GM12878 (cell line): Measurements from ENCODE around the gene PDZK1. TPM values are rescaled to one million over a fixed set of nuclear protein-coding genes. Genes with fewer than 3 reads are reported as not detected.
"Not testable (repeated sequence)": the region's sequence is repeated elsewhere in the genome, so short reads cannot be mapped to it uniquely, and the experiment has no call there.

Source experiments
- ATAC-seq: fragments of 200-7000 bp; cut with Tn5 transposase; 3 replicates; pipeline ENCODE4 v1.9.1; 2020; ENCODE audit warnings: mild to moderate bottlenecking, moderate library complexity
- BruUV-seq: library from RNA; stranded (reverse); fragments of 400-500 nt; replicated peaks from 2 replicates; lab custom pipeline; 2021; lab: Mats Ljungman, UMichigan
- CTCF ChIA-PET: fragments of 300-600 bp; sonication (Branson Sonifier 250); formaldehyde crosslinking; extraction: SDS; loops from one replicate; lab custom pipeline; 2021; ENCODE audit warnings: inconsistent platforms; lab: Yijun Ruan, JAX
- POLR2A ChIA-PET: fragments of 350-600 bp; formaldehyde crosslinking; extraction: SDS; loops from one replicate; lab custom pipeline; 2021; ENCODE audit warnings: inconsistent platforms; lab: Charles Lee
- RAD21 ChIA-PET: fragments of 300-600 bp; sonication (Branson Sonifier 250); formaldehyde crosslinking; loops from one replicate; lab custom pipeline; 2023; ENCODE audit warnings: antibody characterized with exemption; ENCODE audit not compliant: unreplicated experiment; lab: Charles Lee
- SMC1A ChIA-PET: fragments of 300-600 bp; sonication (Branson Sonifier 250); formaldehyde crosslinking; loops from one replicate; lab custom pipeline; 2023; ENCODE audit not compliant: unreplicated experiment, uncharacterized antibody; lab: Charles Lee
- DNase-seq: peaks from one replicate; pipeline ENCODE4 v3.0.0-alpha.2; 2011; ENCODE audit warnings: low read depth, low spot score
- FAIRE-seq: peaks from 3 replicates; lab custom pipeline; 2011; peaks lifted over from hg19 to GRCh38; lab: Jason Lieb, UNC
- H2AFZ ChIP-seq: 2 replicates; pipeline ENCODE4 v1.6.0; 2011; ENCODE audit warnings: low read depth, low read length, control low read depth; ENCODE audit not compliant: control insufficient read depth
- H3K27ac ChIP-seq: 2 replicates; pipeline ENCODE4 v1.5.1; 2011; ENCODE audit warnings: control low read depth; ENCODE audit not compliant: control insufficient read depth, insufficient read depth
- H3K27me3 ChIP-seq, 2 experiments: replicated peaks in 1 of 2; 2 replicates each; pipeline versions ENCODE4 v1.6.0 to v1.6.1; 2011; ENCODE audit warnings: low read length in 1 of 2; ENCODE audit not compliant: control insufficient read depth in 2 of 2, insufficient read depth in 2 of 2
- H3K36me3 ChIP-seq, 2 experiments: 2 replicates each; pipeline ENCODE4 v1.5.1; 2011; ENCODE audit warnings: low read length in 1 of 2; ENCODE audit not compliant: control insufficient read depth in 2 of 2, insufficient read depth in 2 of 2
- H3K4me1 ChIP-seq: 2 replicates; pipeline ENCODE4 v1.6.1; 2011; ENCODE audit warnings: mild to moderate bottlenecking, low read length, moderate library complexity, mixed read lengths; ENCODE audit not compliant: control insufficient read depth, insufficient read depth
- H3K4me2 ChIP-seq: 2 replicates; pipeline ENCODE4 v1.6.0; 2011; ENCODE audit warnings: control low read depth; ENCODE audit not compliant: control insufficient read depth, insufficient read depth
- H3K4me3 ChIP-seq: fragments of 200-600 bp; sonication (generic); 2 replicates; pipeline ENCODE4 v1.5.1; 2016
- H3K79me2 ChIP-seq: 2 replicates; pipeline ENCODE4 v1.6.0; 2011; ENCODE audit warnings: low read length; ENCODE audit not compliant: control insufficient read depth, insufficient read depth
- H3K9ac ChIP-seq: 2 replicates; pipeline ENCODE4 v1.8.0; 2011; ENCODE audit warnings: low read length, control low read depth, mixed read lengths; ENCODE audit not compliant: control insufficient read depth, insufficient read depth
- H3K9me3 ChIP-seq: replicated peaks from 3 replicates; pipeline ENCODE4 v1.5.1; 2011; ENCODE audit warnings: mild to moderate bottlenecking, low read length; ENCODE audit not compliant: control insufficient read depth, insufficient read depth
- H4K20me1 ChIP-seq: 2 replicates; pipeline ENCODE4 v1.6.0; 2011; ENCODE audit not compliant: control insufficient read depth, insufficient read depth
- ATF7 ChIP-seq: fragments of 450-650 bp; IDR thresholded peaks from 2 replicates; pipeline ENCODE4 v1.6.1; 2016; ENCODE audit warnings: low read depth, mild to moderate bottlenecking
- CREB1 ChIP-seq: IDR thresholded peaks from 2 replicates; pipeline ENCODE4 v1.6.1; 2012; ENCODE audit warnings: low read depth, mild to moderate bottlenecking, inconsistent platforms
- IKZF2 ChIP-seq, 2 experiments: fragments of 450-650 bp; IDR thresholded peaks; 2 replicates each; pipeline ENCODE4 v1.6.1; 2017; ENCODE audit warnings: mild to moderate bottlenecking in 2 of 2, moderate library complexity in 2 of 2
- JUNB ChIP-seq: IDR thresholded peaks from 2 replicates; pipeline ENCODE4 v1.6.1; 2016; ENCODE audit warnings: antibody characterized with exemption, mild to moderate bottlenecking
- MTA2 ChIP-seq: fragments of 450-650 bp; IDR thresholded peaks from 2 replicates; pipeline ENCODE4 v1.6.1; 2016; ENCODE audit warnings: low read depth, mild to moderate bottlenecking, moderate library complexity
- NFYA ChIP-seq: IDR thresholded peaks from 2 replicates; pipeline ENCODE4 v1.6.1; 2011; ENCODE audit warnings: low read depth, mild to moderate bottlenecking, low read length, improper control_type of control experiment, borderline replicate concordance
- RUNX3 ChIP-seq: IDR thresholded peaks from 2 replicates; pipeline ENCODE4 v1.6.1; 2012; ENCODE audit warnings: low read length, inconsistent platforms
- ZNF622 ChIP-seq: fragments of 450-650 bp; IDR thresholded peaks from 2 replicates; pipeline ENCODE4 v1.6.1; 2017; ENCODE audit warnings: mild to moderate bottlenecking, inconsistent platforms
- WGBS: methylation state at CpG from one replicate; pipeline ENCODE4 v1.1.6; 2016; ENCODE audit warnings: low lambda C conversion rate; ENCODE audit not compliant: insufficient replicate concordance, insufficient coverage; ENCODE audit errors: missing lambda C conversion rate; 5-methylcytosine and 5-hydroxymethylcytosine counted together
- in situ Hi-C: fragments of 300-500 bp; cut with MboI; formaldehyde crosslinking; loops from 9 replicates; pipeline ENCODE4 v1.14.3; 2018; ENCODE audit warnings: mixed read lengths
- intact Hi-C: fragments of 100-400 bp; cut with micrococcal nuclease; formaldehyde crosslinking; loops from one replicate; pipeline ENCODE4 v1.14.2; 2022; ENCODE audit not compliant: unreplicated experiment
- polyA plus RNA-seq, 11 experiments: library from polyadenylated mRNA; depleted of rRNA in 4 of 11; unstranded in 6 of 11; stranded (reverse) in 5 of 11; fragments of >200 nt; fragmentation: Nextera tagmentation in 4 of 11; fragmentation: Illumina TruSeq in 1 of 11; extraction: Ambion mirVana in 4 of 11; extraction: Trizol in 1 of 11; gene quantifications; 1 replicate in 1 of 11; 2 replicates in 10 of 11; pipeline versions ENCODE4 v1.2.1 to v1.2.3, GENCODE V29; 2011 to 2016; ENCODE audit warnings: inconsistent platforms in 2 of 11, missing spikeins in 2 of 11, low read depth in 1 of 11
- total RNA-seq, 4 experiments: library from RNA; depleted of rRNA in 3 of 4; stranded (reverse); fragments of >200 nt in 3 of 4; fragmentation: Illumina TruSeq in 1 of 4; extraction: Trizol in 1 of 4; gene quantifications; 2 replicates each; pipeline versions ENCODE4 v1.2.1 to v1.2.3, GENCODE V29; 2013 to 2021
- TF ChIP-seq, protein P1 (sequence below), 3 experiments: IDR thresholded peaks in 2 of 3; conservative IDR thresholded peaks in 1 of 3; 2 replicates each; pipeline ENCODE4 v1.5.1; 2011; ENCODE audit warnings: low read depth in 3 of 3, low read length in 3 of 3, mild to moderate bottlenecking in 3 of 3, control low read depth in 2 of 3, moderate library complexity in 2 of 3, inconsistent platforms in 1 of 3, mixed read lengths in 1 of 3; ENCODE audit not compliant: control insufficient read depth in 2 of 3, insufficient read depth in 1 of 3; ENCODE audit errors: extremely low read depth in 1 of 3

Gene PDZK1
- total and polyA plus RNA-seq, 10 of the 15 experiments (the other 5 are each of a cell fraction or from before 2014, with no cell fraction given): 0.09 to 5.0 (median 0.31) TPM

DNA sequence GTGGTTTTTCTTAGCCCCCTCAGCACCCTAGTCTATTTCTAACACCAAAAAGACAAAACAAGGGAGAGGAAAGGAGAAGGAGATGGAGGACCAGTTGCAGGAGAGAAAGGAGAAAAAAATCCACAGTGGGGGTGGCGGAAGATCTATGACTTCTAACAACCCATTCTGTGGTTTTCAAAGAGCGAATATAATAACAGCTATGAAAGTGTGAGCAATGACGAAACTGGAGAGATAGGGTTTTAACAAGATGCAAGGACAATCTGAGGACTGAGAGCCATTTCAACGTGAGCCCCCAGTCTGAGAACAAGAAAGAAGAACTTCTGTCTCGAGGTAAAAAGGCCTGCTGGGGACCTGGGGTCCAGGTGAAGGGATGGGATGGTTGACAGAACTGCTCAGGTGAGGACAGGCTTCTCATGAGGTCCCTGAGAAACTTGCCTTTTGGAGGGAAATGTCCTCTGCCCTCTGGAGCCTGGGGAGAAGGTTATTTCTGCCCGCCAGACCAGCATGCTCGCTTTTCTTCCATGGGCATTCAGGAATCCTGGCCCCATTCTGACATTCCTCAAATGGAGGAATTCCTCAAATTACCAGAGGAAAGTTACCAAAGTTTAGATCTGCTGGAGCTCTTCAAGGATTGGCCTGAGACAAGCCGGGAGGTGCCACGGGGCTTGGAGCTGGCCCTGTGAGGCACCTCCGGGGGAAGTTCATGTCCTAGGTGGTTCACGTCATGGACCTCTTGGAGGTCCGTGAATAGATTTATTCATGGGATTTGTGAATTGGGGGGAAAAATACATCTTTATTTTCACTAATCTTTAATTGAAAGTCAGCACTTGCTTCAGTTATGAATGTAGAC is 12.3 kb upstream of the PDZK1 start, which contains the start of gene CD160:
TSS of gene CD160 (plus strand) at position 270 of the 850 bp plus-strand sequence. CDS start 8,829 bp downstream, outside the sequence.
- Histone ChIP-seq H3K4me3 (no peak within 1 kb of the TSS), H3K36me3 (no peaks in the 10 kb centered on the region), H3K27me3 (no peaks in the 10 kb centered on the region), H3K4me1 (peaks cover 16% of the 10 kb centered on the region), H3K9ac (no peak within 1 kb of the TSS), H2AFZ (no peak within 1 kb of the TSS), H3K79me2 (no peaks in the 10 kb centered on the region), H3K4me2 (no peak within 1 kb of the TSS; the same call in 1 of the 2 replicates), H3K9me3 (no peaks in the 10 kb centered on the region), H4K20me1 (no peaks in the 10 kb centered on the region), H3K27ac (no peak within 1 kb of the TSS)
- ATAC-seq (peak; percentile 62), DNase-seq (no peak), FAIRE-seq (peak; percentile 44)
- in situ Hi-C loops: no loop called here
- ChIA-PET CTCF (interaction anchor here (0.7 to 2.3 kb wide), 9 partner anchors 11 to 299 kb away, joined by 3 to 14 read pairs (median 4); no protein-coding TSS in a partner anchor), POLR2A (no interaction called here), RAD21 (interaction anchor here (0.9 to 1.3 kb wide), 5 partner anchors 10 to 140 kb away, joined by 3 to 5 read pairs (median 4); partner anchors contain the start of gene PIAS3), SMC1A (interaction anchor here (0.7 to 3.1 kb wide), 4 partner anchors 10 to 126 kb away, joined by 3 to 17 read pairs (median 4); no protein-coding TSS in a partner anchor)
- 64% methylated on average over 12 of the region's 12 CpGs for WGBS
- TF ChIP-seq, protein P1, sequence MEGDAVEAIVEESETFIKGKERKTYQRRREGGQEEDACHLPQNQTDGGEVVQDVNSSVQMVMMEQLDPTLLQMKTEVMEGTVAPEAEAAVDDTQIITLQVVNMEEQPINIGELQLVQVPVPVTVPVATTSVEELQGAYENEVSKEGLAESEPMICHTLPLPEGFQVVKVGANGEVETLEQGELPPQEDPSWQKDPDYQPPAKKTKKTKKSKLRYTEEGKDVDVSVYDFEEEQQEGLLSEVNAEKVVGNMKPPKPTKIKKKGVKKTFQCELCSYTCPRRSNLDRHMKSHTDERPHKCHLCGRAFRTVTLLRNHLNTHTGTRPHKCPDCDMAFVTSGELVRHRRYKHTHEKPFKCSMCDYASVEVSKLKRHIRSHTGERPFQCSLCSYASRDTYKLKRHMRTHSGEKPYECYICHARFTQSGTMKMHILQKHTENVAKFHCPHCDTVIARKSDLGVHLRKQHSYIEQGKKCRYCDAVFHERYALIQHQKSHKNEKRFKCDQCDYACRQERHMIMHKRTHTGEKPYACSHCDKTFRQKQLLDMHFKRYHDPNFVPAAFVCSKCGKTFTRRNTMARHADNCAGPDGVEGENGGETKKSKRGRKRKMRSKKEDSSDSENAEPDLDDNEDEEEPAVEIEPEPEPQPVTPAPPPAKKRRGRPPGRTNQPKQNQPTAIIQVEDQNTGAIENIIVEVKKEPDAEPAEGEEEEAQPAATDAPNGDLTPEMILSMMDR (IDR thresholded peaks at IDR 0.05 in 2 of 3, conservative IDR thresholded peaks at IDR 0.05 in 1 of 3; ENCODE audit: control insufficient read depth in 2 of 3, extremely low read depth in 1 of 3, insufficient read depth in 1 of 3, low read depth in 3 of 3, low read length in 3 of 3): no peak
- peak; percentile 52; the same call in 1 of the 2 replicates for TF ChIP-seq ATF7
- no peak for TF ChIP-seq NFYA
- 0 out of 2 replicates have a peak, but pooled peaks have one; percentile 13 for TF ChIP-seq CREB1
- TF ChIP-seq ZNF622: no peak
- peak; percentile 22; the same call in 1 of the 2 replicates for TF ChIP-seq JUNB
- peak; percentile 89 for TF ChIP-seq RUNX3
- TF ChIP-seq IKZF2 (IDR thresholded peaks at IDR 0.05): peak in 1 of 2 experiments; percentile 46; a peak in 2 of 4 replicates
- peak; percentile 63; the same call in 1 of the 2 replicates for TF ChIP-seq MTA2
- no TSS peak for BruUV-seq
- intact Hi-C loops: loop anchor here (5.0 kb wide), 2 partner anchors 82 to 127 kb away; no protein-coding TSS in a partner anchor

DNA sequence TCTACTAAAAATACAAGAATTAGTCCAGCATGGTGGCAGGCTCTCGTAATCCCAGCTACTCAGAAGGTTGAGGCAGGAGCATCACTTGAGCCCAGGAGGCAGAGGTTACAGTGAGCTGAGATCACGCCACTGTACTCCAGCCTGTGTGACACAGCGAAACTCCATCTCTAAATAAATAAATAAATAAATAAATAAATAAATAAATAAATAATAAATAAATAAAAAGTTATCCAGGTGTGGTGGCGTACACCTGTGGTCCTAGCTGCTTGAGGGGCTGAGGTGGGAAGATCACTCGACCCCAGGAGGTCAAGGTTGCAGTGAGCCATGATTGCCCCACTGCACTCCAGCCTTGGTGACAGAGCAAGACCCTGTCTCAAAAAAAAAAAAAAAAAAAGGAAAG is 11.3 kb upstream of the PDZK1 start:
- H3K9me3 ChIP-seq, H3K79me2 ChIP-seq, H3K27ac ChIP-seq, ATAC-seq, H3K36me3 ChIP-seq, intact Hi-C loops, H3K4me2 ChIP-seq, H3K4me3 ChIP-seq, H4K20me1 ChIP-seq, FAIRE-seq, H2AFZ ChIP-seq, in situ Hi-C loops, CTCF ChIA-PET, H3K9ac ChIP-seq, BruUV-seq, DNase-seq, POLR2A ChIA-PET, H3K27me3 ChIP-seq: not testable (repeated sequence)
- SMC1A ChIA-PET: interaction anchor here (0.7 to 3.1 kb wide), 3 partner anchors 9 to 97 kb away, joined by 3 to 17 read pairs (median 3); no protein-coding TSS in a partner anchor
- WGBS: 62% methylated on average over 5 of the region's 5 CpGs
- peaks cover 16% of the 10 kb centered on the region for H3K4me1 ChIP-seq
- RAD21 ChIA-PET: interaction anchor here (0.9 to 1.0 kb wide), 2 partner anchors 9 to 119 kb away, joined by 3 to 4 read pairs; no protein-coding TSS in a partner anchor
